GM21367 (cell line): ENCODE data around the gene ZNF346.

Experiments used
- ATAC-seq: cut with Tn5 transposase; IDR thresholded peaks from one replicate; pipeline ENCODE4 v1.9.1; 2021; ENCODE audit not compliant: unreplicated experiment

ZNF346 gene

DNA sequence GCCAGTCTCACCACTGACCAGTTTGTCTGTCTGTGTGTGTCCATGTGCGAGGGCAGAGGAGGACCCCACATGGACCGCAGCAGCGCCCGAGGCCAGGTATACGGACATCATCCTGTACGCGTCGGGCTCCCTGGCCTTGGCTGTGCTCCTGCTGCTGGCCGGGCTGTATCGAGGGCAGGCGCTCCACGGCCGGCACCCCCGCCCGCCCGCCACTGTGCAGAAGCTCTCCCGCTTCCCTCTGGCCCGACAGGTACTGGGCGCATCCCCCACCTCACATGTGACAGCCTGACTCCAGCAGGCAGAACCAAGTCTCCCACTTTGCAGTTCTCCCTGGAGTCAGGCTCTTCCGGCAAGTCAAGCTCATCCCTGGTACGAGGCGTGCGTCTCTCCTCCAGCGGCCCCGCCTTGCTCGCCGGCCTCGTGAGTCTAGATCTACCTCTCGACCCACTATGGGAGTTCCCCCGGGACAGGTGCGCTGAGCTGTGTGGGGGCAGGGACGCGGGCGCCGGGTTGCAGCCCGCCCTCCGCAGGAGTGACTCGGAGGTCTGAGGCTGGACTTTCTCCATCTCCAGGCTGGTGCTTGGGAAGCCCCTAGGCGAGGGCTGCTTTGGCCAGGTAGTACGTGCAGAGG is 70.7 kb downstream of the ZNF346 start:
- ATAC-seq: no peak

DNA sequence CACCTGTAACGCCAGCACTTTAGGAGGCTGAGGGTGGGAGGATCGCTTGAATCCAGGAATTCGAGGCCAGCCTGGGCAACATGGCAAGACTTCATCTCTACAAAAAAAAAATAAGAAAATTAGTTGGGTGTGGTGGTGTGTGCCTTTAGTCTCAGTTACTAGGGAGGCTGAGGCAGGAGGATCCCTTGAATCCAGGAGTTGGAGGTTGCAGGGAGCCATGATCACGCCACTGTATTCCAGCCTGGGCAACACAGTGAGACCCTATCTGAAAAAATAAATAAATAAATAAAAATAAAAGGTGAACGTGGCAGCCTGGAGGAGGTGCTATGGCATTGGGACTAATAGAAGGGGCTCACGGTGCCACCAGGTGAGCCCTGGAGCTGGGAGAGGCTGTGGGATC is 71.3 kb downstream of the ZNF346 start:
- ATAC-seq: no peak

DNA sequence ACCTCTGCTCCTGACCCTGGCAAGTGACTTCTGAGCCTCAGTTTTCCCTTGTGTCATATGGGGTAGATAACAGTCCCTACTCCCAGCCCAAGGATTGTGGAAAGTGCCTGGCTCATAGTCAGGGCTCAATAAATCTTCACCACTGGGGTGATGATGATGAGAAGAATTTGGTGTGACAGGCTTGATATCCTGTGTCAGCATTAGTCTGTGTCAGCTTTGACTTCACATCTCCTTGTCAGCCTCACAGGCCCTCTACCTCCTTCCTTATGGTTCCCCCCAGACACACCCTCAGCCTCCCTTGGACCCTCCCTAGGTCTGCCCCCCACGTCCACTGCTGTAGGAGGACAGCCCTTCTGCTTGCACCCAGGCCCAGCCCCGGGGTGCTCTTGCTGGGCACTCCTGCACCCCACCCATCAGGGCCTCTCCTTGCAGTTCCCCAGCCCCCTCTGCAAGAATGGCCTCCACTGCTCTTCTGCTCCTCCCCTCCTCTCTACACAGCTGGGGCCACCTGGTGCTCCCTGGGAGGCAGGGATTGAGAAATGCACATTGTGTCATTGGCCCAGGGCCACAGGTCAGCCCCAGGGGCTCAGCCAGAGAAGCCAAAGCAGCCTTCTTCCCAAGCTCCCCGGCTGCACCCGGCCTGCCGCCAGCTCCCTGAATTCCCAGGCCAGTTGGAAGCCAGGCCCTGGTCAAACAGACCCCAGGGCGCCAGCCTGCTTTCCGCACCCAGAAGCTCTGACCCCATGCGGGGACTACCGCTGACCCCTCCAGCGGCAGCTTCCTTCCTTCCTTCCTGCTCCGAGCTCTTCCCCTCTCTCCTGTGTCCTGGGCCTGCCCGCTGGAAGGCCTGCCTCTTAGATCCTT is 72.0 kb downstream of the ZNF346 start:
- ATAC-seq: no peak

DNA sequence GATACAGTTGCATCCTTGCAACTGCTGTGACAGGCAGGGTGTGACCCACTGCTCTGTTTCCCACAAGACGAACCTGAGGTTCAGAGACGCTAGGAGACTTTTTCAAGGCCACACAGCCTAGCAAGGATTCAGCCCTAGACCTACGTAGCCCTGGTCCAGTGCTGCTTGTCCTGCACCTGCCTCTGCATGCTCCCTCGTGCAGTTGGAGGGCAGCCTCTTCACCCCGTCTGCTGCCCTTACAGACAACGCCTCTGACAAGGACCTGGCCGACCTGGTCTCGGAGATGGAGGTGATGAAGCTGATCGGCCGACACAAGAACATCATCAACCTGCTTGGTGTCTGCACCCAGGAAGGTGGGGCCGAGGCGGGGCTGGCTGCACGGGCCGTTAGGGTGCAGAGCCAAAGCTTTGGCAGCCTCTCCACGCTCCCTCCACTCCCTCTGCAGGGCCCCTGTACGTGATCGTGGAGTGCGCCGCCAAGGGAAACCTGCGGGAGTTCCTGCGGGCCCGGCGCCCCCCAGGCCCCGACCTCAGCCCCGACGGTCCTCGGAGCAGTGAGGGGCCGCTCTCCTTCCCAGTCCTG is 72.7 kb downstream of the ZNF346 start:
- no peak for ATAC-seq

DNA sequence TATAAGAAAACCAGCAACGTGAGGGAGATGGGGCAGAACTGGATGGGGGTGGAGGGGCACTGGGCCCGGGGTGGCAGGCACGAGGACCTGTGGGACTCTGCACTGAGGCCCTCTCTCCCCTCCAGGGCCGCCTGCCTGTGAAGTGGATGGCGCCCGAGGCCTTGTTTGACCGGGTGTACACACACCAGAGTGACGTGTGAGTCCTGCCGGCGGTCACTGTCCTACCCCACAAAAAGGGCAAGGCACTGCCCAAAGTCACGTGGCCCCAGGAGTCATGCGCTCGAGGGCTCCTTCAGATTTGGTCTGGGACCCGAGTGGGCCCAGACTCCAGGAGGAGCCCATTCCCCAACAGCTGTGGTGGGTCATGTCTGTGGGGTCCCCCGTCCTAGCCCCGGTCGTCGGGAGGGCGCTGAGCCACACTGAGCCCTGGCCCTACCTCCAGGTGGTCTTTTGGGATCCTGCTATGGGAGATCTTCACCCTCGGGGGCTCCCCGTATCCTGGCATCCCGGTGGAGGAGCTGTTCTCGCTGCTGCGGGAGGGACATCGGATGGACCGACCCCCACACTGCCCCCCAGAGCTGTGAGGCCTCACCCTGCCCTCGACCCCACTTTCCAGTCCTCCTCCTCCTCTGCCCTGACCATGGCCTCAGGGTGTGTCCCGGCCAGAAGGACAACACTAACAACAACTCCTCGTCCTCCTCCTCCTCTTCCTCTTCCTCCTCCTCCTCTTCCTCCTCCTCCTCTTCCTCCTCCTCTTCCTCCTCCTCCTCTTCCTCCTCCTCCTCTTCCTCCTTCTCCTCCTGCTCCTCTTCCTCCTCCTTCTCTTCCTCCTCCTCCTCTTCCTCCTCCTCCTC is 73.9 kb downstream of the ZNF346 start:
- no peak for ATAC-seq

DNA sequence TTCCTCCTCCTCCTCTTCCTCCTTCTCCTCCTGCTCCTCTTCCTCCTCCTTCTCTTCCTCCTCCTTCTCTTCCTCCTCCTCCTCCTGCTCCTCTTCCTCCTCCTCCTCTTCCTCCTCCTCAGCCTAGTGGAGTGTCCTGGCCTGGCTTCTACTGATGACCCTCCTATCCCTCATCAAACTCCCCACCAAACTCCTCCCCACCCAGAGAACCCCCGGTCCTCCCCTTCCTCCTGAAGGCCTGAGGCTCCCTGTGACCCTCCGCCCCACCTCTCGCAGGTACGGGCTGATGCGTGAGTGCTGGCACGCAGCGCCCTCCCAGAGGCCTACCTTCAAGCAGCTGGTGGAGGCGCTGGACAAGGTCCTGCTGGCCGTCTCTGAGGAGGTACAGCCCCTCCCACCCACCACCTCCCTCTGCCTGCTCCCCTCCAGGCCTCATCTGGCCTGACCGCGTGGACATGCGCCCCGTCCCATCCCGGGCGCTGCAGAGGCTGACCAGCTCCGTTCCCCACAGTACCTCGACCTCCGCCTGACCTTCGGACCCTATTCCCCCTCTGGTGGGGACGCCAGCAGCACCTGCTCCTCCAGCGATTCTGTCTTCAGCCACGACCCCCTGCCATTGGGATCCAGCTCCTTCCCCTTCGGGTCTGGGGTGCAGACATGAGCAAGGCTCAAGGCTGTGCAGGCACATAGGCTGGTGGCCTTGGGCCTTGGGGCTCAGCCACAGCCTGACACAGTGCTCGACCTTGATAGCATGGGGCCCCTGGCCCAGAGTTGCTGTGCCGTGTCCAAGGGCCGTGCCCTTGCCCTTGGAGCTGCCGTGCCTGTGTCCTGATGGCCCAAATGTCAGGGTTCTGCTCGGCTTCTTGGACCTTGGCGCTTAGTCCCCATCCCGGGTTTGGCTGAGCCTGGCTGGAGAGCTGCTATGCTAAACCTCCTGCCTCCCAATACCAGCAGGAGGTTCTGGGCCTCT is 74.8 kb downstream of the ZNF346 start:
- ATAC-seq: no peak

DNA sequence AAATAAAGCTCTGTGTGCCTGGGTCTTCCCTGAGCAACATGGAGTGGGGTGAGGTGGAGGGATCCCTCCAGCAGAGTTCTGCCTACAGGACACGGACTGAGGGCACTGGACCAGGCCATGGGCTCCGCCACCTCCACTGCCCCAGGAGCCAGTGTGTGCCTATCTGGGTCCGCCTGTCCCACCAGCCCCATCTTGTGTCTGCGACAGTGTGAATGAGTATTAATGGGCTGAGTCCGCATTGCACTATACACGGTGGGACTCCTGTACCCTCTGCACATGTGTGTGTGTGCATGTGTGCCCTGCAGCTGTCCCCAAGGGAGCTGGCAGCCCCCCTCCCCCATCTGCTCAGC is 75.6 kb downstream of the ZNF346 start:
- no peak for ATAC-seq

DNA sequence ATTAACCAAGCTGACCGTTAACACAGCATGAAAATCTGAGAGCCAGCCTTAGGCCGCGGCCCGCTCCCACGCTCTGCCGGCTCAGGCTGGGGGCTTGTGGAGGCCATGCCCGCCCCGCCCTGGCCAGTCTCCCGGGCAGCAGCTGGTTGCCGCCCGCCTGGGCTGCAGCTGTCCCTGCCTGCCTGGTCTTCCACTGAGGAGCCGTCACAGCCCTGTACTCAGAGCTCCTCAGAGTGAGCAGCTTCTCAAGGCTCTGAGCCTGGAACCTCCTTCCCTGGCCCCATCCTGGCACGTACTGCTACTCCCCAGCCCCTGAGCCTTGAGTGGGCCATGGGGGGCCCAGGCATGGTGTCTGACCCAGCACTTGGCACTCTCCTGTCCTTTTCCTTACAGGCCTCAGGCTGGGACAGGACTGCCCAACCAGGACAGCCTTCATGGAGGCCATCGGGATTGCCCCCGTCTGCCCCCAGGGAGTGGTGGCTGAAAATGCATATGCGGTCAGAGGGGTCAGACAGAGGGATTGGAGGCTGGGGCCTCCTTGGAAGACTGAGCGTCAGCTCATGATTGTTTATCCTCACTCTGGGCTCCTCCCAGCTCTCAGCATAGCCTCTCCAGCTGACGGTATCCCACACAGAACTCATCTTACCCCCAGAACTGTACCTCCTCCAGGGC is 76.1 kb downstream of the ZNF346 start:
- no peak for ATAC-seq

DNA sequence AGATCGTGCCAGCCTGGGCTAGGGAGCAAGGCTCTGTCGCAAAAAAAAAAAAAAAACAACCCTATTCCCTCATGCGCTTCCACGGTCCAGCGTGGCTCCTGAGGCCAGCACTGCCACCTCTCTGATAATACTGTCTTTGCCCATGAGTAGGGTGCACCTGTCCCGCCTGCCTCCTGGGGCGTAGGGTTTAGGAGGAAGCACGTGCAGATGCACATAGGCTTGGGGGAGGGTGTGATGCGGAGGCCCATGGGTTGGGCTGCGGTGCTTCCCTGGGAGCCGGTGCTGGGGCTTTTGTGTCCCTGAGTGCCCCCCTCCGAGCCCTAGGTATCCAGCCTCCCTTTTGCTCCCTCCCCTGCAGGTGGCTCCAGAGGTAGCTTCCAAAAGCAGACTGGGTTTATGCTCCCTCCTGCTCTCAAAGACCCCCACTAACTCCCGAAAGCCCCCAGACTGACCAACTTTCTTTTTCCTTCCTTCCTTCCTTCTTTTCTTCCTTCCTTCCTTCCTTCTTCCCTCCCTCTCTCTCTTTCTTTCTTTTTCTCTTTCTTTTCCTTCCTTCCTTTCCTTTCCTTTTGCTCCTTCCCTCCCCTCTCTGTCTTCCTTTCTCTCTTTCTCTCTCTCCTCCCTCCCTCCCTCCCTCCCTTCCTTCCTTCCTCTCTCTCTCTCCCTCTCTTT is 77.1 kb downstream of the ZNF346 start:
- ATAC-seq: no peak

DNA sequence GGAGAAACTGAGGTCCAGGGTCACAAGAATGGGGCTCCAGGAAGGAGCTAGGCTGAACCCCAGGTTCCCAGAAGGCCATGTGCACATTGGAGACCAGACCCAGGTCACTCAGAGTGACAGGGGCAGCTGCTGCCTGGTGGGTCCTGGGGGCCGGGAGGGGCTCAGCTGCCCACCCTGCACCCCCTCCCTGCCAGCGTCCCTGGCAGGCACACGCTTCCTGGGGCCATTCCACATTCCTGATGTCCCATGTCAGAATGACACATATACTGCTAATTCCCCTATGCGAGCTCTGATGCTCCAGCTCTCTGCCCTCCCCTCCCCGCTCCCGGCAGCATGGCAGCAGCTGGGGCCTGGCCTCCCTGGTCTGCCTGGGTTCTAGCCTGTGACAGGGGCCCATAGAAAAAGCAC is 78.2 kb downstream of the ZNF346 start:
- no peak for ATAC-seq

DNA sequence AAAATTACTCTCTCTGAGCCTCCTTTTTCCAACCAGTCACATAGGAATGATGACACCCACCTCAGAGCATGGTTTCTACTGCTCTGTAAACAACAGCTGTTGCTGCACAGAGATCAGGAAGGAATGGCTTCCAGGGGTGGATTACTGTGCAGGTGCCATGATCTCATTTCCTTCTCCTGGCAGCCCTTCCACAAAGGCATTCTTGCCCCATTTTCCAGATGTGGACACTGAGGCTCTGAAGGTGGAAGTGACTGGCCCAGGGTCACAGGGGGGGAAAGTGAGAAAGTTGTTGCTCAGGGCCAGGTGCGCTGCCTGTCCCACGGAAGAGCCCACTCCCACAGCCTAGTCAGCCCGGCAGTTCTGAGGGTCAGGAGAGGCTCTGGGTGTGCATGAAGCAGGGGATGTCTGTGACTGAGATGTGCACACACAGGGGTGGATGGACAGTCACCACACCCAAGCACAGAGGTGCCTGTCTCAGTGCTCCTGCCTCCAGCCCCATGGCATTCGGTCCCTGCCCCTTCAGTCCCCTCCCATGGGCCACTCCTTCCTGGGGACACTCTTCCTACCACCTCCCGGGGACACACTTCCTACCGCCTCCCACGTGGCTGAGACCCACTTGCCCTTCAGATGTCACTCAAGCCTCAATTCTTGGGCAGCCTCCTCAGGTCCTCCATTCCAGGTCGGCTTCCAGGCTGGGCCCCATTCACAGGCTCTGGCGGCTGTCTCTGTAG is 81.2 kb downstream of the ZNF346 start:
- ATAC-seq: no peak

DNA sequence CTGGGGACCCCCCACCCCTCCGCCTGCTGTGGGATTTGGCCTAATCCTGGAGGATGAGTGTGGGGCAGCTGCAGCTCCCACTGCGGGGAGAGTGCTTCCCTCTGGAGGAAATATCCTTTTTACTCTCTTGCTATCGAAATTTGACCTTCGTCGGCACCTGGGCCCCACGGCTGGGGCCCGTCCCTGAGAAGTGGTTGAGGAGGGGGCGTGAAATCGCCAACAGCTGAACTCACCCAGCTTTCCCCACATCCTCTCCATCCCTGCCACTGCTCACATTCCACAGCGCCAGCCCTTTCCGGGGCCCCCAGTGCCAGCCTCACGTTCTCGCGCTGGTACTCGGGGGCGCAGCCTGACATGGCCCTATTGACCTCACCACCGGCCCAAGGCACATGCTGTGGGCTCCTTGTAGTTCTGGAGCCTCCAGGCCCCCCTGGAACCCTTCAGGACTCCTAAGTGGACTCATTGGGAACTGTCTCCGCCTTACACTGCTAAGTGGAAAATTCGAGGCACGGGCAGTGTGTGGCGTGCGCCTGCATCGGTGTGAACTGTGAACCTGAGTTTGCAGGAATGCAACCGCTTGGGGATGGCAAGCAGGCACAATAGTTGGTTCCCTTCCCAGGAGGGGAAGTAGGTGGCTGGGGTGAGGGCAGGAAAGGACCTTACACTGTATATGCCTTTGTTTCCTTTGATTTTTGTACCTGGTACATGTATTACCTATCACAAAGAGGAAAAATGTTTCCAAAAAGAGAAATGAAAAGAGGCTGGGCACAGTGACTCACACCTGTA is 83.4 kb downstream of the ZNF346 start:
- ATAC-seq: no peak

DNA sequence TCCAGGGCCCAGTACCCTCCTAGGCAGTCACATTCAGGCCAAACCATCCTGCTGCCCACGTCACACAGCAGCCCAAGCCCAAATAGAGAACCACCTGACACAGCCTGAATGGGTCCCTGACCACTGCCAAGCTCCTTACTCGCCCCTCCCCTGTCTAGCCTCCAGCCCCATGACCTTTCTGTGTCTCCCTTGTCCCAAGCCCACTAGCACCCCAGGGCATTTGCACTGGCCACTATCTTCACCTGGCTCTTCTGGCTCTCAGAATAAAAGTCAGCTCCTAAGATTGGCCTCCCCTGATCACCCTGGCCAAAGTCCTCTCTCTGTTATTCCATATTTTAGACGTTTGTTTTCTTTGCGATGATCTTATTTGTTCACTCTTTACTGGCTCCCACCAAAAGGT is 84.7 kb downstream of the ZNF346 start:
- no peak for ATAC-seq

DNA sequence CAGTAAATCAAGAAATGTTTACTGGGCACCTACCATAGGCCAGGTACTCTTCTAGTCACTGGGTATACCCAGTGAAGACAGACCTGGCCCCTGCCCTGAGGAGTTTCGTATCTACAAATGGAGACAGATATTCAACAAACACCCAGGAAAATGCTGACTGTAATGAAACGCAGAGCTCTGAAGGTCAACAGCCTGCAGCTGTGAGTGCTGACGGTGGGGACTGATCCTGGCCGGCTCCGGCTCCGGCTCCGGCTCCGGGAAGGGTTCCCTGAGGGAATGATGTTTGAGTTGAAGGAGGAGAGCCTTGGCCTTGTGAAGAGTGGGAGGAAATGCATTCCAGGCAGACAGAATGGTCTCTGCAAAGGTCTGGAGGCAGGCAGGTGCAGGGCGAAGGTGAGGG is 87.3 kb downstream of the ZNF346 start:
- ATAC-seq: no peak

DNA sequence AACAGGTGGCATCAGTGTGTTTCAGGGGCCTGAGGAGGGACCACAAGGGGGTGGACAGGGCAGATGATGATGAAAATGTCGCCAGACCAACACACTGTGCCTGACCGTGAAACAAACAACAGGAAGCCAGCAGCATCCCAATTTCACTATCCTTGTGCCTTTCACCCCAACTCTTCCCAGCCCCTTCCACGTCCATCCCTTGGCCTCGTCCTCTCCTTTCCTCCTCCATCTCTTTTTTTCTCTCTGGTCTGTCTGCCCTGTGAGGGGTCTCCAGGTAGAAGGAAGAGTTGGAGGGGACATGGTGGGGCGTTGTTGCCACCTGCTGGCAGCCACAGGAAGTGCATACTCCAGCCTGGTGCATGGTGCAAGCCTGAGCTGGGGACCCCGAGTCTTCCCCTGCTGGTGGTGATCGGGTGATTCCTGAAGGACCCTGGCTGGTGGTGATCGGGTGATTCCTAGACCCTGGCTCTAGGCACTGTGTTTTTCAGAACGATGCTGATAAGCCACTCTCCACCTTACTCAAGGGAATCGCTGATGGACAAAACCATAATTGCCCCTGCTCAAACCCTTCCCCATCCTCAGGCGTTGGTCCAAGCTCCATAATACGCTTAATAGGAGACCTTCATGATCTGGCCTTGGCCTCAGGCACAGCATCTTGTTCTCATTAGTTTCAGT is 89.4 kb downstream of the ZNF346 start:
- ATAC-seq: no peak

DNA sequence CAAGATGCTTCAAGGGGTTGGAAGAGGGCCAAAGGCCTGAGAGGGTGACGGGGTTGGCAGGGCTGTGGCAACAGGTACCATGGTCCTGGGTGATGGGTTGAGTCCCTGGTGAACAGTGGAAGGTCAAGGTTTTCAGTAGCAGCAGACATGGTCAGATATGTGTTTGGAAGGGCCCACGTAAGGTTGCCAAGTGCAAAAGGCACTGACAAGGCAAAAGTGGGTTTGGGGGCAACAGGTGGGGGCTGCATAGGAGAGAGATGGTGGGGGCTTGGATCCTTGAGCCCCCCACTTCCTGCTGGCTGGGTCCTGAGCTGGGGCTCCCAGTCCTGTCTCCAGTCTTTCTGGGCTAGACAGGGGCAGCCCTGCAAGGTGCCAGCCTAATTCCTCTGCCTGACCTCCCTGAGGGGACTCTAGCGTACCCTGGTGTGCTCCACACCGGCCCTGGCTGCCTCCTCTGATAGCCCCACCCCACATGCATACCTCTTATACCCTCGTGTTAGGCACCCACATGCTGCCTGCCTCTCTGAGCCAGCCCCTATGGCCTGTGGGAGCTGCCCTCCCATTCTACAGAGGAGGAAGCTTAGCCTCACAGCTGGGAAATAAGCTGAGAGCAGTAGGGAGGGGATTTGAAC is 90.2 kb downstream of the ZNF346 start:
- ATAC-seq: no peak
